Sigmoid colon (tissue), 4 donors: Measurements from ENCODE around the gene RAF1.

Experiments
- CTCF ChIP-seq, 4 experiments: fragments of 450-650 bp in 3 of 4; fragments of 200-600 bp in 1 of 4; IDR thresholded peaks; one replicate each; pipeline ENCODE4 v1.5.1; 2016 to 2019; ENCODE audit warnings: antibody characterized with exemption in 4 of 4, mild to moderate bottlenecking in 3 of 4, moderate library complexity in 2 of 4
- EP300 ChIP-seq, 4 donors: sonication (generic); formaldehyde crosslinking; IDR thresholded peaks; one replicate each; pipeline ENCODE4 v1.6.1; 2017; ENCODE audit warnings: antibody characterized with exemption in 4 of 4
- POLR2A ChIP-seq, 2 donors: fragments of 450-650 bp; IDR thresholded peaks; one replicate each; pipeline ENCODE4 v1.6.1; 2016; ENCODE audit warnings: antibody characterized with exemption in 2 of 2, mild to moderate bottlenecking in 2 of 2, moderate library complexity in 2 of 2
- POLR2AphosphoS5 ChIP-seq, 4 donors: sonication (generic); formaldehyde crosslinking; IDR thresholded peaks; one replicate each; pipeline ENCODE4 v1.6.1; 2017; ENCODE audit warnings: antibody characterized with exemption in 4 of 4

GRCh38 chr3:12706504-12707253, 42.8 kb upstream of the RAF1 start:
- TF ChIP-seq CTCF (IDR thresholded peaks at IDR 0.05) (peak in 3 of 4 experiments; percentile 19 to 54 (median 39)), POLR2A (IDR thresholded peaks at IDR 0.05) (no peak), POLR2AphosphoS5 (IDR thresholded peaks at IDR 0.05) (no peak), EP300 (IDR thresholded peaks at IDR 0.05) (no peak)
